SK-N-SH treated with all-trans-retinoic acid at 6 μM for 48 hours (cell line): Measurements from ENCODE around the gene JMJD8.
A peak's percentile ranks its signal among the peaks of the same experiment; 100 is the strongest.

ENCODE experiments used
- ATAC-seq: fragments of 200-7000 bp; cut with Tn5 transposase; 3 replicates; pipeline ENCODE4 v1.9.1; 2020; ENCODE audit warnings: mild to moderate bottlenecking, moderate library complexity
- ARNTL ChIP-seq: fragments of 450-650 bp; formaldehyde crosslinking; IDR thresholded peaks from 2 replicates; pipeline ENCODE4 v1.5.0; 2020; ENCODE audit warnings: low read depth, mild to moderate bottlenecking, moderate library complexity, borderline replicate concordance
- BACH2 ChIP-seq: fragments of 250-450 bp; sonication (Bioruptor Pico); IDR thresholded peaks from 2 replicates; pipeline ENCODE4 v1.9.0; 2021; ENCODE audit warnings: mild to moderate bottlenecking, borderline replicate concordance
- CREB5 ChIP-seq: fragments of 250-450 bp; sonication (Bioruptor Pico); IDR thresholded peaks from 2 replicates; pipeline ENCODE4 v1.5.1; 2020; ENCODE audit warnings: low read depth, mild to moderate bottlenecking, moderate library complexity
- CSDC2 ChIP-seq: fragments of 250-450 bp; sonication (Bioruptor Pico); IDR thresholded peaks from 2 replicates; pipeline ENCODE4 v1.5.0; 2020; ENCODE audit warnings: mild to moderate bottlenecking, moderate library complexity
- CSRNP3 ChIP-seq: fragments of 250-450 bp; sonication (Bioruptor Pico); IDR thresholded peaks from 2 replicates; pipeline ENCODE4 v1.5.1; 2021; ENCODE audit warnings: mild to moderate bottlenecking, moderate library complexity
- GLIS3 ChIP-seq: fragments of 250-450 bp; sonication (Bioruptor Pico); IDR thresholded peaks from 2 replicates; pipeline ENCODE4 v1.5.0; 2020; ENCODE audit warnings: mild to moderate bottlenecking, moderate library complexity
- ISL1 ChIP-seq: fragments of 250-450 bp; sonication (Bioruptor Pico); IDR thresholded peaks from 2 replicates; pipeline ENCODE4 v2.1.2; 2022; ENCODE audit warnings: mild to moderate bottlenecking, moderate library complexity
- POU6F1 ChIP-seq: fragments of 250-450 bp; sonication (Bioruptor Pico); IDR thresholded peaks from 2 replicates; pipeline ENCODE4 v1.8.0; 2021; ENCODE audit warnings: low read depth, mild to moderate bottlenecking, moderate library complexity, borderline replicate concordance
- PPARA ChIP-seq: fragments of 250-450 bp; sonication (Bioruptor Pico); IDR thresholded peaks from 2 replicates; pipeline ENCODE4 v1.5.0; 2020; ENCODE audit warnings: mild to moderate bottlenecking, borderline replicate concordance
- RARB ChIP-seq: fragments of 250-450 bp; sonication (Bioruptor Pico); IDR thresholded peaks from 2 replicates; pipeline ENCODE4 v1.8.0; 2021; ENCODE audit warnings: mild to moderate bottlenecking, moderate library complexity
- SNAI2 ChIP-seq: fragments of 250-450 bp; sonication (Bioruptor Pico); IDR thresholded peaks from 2 replicates; pipeline ENCODE4 v1.5.0; 2020; ENCODE audit warnings: mild to moderate bottlenecking, moderate library complexity
- TSHZ2 ChIP-seq: fragments of 250-450 bp; sonication (Bioruptor Pico); IDR thresholded peaks from 2 replicates; pipeline ENCODE4 v1.5.0; 2020; ENCODE audit warnings: mild to moderate bottlenecking, moderate library complexity
- ZC3H10 ChIP-seq: fragments of 250-450 bp; sonication (Bioruptor Pico); IDR thresholded peaks from 2 replicates; pipeline ENCODE4 v1.5.1; 2021; ENCODE audit warnings: mild to moderate bottlenecking, moderate library complexity
- ZFP30 ChIP-seq: fragments of 450-650 bp; formaldehyde crosslinking; IDR thresholded peaks from 2 replicates; pipeline ENCODE4 v1.5.0; 2022; ENCODE audit warnings: mild to moderate bottlenecking, moderate library complexity
- ZNF565 ChIP-seq: fragments of 450-650 bp; formaldehyde crosslinking; conservative IDR thresholded peaks from 2 replicates; pipeline ENCODE4 v1.5.0; 2020; ENCODE audit warnings: low read depth, mild to moderate bottlenecking, moderate library complexity

JMJD8 gene

GRCh38 chr16:645852-646678 lies 38.1 kb downstream of the JMJD8 start (continued):
- TF ChIP-seq TSHZ2 (CRISPR knock-in tag) (no peak), CREB5 (CRISPR knock-in tag) (no peak), SNAI2 (no peak), ZNF565 (CRISPR knock-in tag) (no peak), RARB (CRISPR knock-in tag) (no peak), ARNTL (CRISPR knock-in tag) (no peak)

- ATAC-seq = no peak
- TF ChIP-seq CREB5 (CRISPR knock-in tag) = no peak
Observed at GRCh38 chr16:644556-644955, 39.6 kb downstream of the JMJD8 start.

GRCh38 chr16:643050-643368 lies 41.1 kb downstream of the JMJD8 start:
- TF ChIP-seq ZFP30 (CRISPR knock-in tag) (no peak), ZC3H10 (no peak), ISL1 (CRISPR knock-in tag) (no peak), CSRNP3 (CRISPR knock-in tag) (no peak), BACH2 (CRISPR knock-in tag) (no peak), POU6F1 (no peak), PPARA (CRISPR knock-in tag) (no peak), CREB5 (CRISPR knock-in tag) (no peak), GLIS3 (CRISPR knock-in tag) (no peak), CSDC2 (no peak), ZNF565 (CRISPR knock-in tag) (no peak), RARB (CRISPR knock-in tag) (no peak)
- TF ChIP-seq, all 23 proteins: peak for 0
- ATAC-seq = no peak

- peak; percentile 38; the same call in 1 of the 2 replicates for TF ChIP-seq CSRNP3 (CRISPR knock-in tag)
- no peak for TF ChIP-seq RARB (CRISPR knock-in tag)
- ATAC-seq = peak; percentile 9; the same call in 2 of the 3 replicates
Observed at GRCh38 chr16:642189-643049, 41.7 kb downstream of the JMJD8 start.
